Subcutaneous abdominal adipose tissue (tissue), 5 donors: ENCODE measurements around the gene SGF29.

ENCODE experiments used
- H3K27ac ChIP-seq: one replicate; pipeline ENCODE4 v1.7.0; 2013; ENCODE audit warnings: low read depth, mild to moderate bottlenecking, inconsistent platforms, low read length, moderate library complexity
- H3K27me3 ChIP-seq, 5 donors: one replicate each; pipeline ENCODE4 v1.7.0; 2013; ENCODE audit warnings: low read length in 5 of 5, inconsistent platforms in 1 of 5; ENCODE audit not compliant: control insufficient read depth in 5 of 5, insufficient read depth in 4 of 5
- H3K36me3 ChIP-seq, 5 donors: one replicate each; pipeline ENCODE4 v1.7.0; 2013; ENCODE audit warnings: low read length in 5 of 5; ENCODE audit not compliant: control insufficient read depth in 5 of 5, insufficient read depth in 5 of 5
- H3K4me1 ChIP-seq, 5 donors: one replicate each; pipeline ENCODE4 v1.7.0; 2013; ENCODE audit warnings: low read length in 5 of 5, mild to moderate bottlenecking in 3 of 5, moderate library complexity in 1 of 5; ENCODE audit not compliant: control insufficient read depth in 5 of 5, insufficient read depth in 5 of 5
- H3K4me3 ChIP-seq, 5 donors: one replicate each; pipeline ENCODE4 v1.7.0; 2013; ENCODE audit warnings: low read length in 5 of 5, low read depth in 1 of 5
- H3K9ac ChIP-seq, 5 donors: one replicate each; pipeline ENCODE4 v1.7.0; 2013; ENCODE audit warnings: low read length in 5 of 5, mild to moderate bottlenecking in 4 of 5, moderate library complexity in 3 of 5
- H3K9me3 ChIP-seq, 5 donors: one replicate each; pipeline ENCODE4 v1.7.0; 2013; ENCODE audit warnings: low read length in 5 of 5; ENCODE audit not compliant: control insufficient read depth in 5 of 5
- donor health status: healthy.
- donor health status: healthy.
- donor health status: healthy.
- donor health status: healthy.
- donor health status: healthy.

Gene SGF29

GRCh38 chr16:28532940-28533647 is 20.6 kb upstream of the SGF29 start:
- H3K27ac ChIP-seq = peak overlapping the region; percentile 79
- peaks cover 0 to 4% (median 3%) of the 10 kb centered on the region in 5 donors for H3K36me3 ChIP-seq
- no peaks in the 10 kb centered on the region for H3K9me3 ChIP-seq
- H3K9ac ChIP-seq = peak overlapping the region in 3 of 5 donors; percentile 0 to 76 (median 17)
- no peak overlapping the region for H3K4me3 ChIP-seq
- peaks cover 3 to 63% (median 54%) of the 10 kb centered on the region in 5 donors for H3K4me1 ChIP-seq
- H3K27me3 ChIP-seq = no peaks in the 10 kb centered on the region

DNA sequence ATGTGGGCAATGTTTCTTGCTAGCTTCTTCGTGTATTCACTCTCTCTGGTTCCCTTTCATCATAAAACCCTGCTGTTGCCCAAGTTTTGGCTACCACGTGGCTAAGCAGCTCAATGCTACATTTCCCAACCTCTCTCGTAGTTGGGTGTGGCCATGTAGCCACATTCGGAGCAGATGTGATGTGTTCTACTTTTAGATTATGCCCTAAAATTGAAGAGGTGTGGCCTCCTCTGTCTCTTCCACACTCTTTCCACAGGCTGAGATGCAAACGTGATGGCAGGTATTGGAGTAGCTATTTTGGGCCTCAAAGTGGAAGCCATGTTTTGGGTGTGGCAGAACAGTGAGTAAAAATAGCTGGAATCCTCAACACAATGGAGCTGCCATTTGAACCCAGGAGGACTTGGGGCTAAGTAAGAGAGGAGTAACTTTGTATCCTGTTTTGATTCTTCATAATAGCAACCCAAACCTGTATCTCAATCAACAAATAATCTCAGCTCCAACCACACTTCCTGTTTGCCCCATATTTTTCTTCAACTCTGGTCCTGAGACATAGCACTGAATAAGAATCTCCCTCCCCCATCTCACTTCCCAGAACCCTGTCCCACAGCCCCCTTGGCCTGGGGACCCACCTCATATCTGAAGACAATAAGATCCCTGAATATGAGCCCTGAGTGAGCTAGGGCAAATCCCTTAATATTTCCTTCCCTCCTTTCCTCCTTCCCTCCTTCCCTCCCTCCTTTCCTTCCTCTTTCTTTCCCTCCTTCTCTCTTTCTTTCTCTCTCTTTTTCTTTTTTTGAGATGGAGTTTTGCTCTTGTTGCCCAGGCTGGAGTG is 19.0 kb upstream of the SGF29 start:
- no peaks in the 10 kb centered on the region for H3K27me3 ChIP-seq
- H3K36me3 ChIP-seq = peaks cover 0 to 4% (median 3%) of the 10 kb centered on the region in 5 donors
- no peak overlapping the region for H3K9ac ChIP-seq
- no peaks in the 10 kb centered on the region for H3K9me3 ChIP-seq
- peaks cover 8 to 79% (median 63%) of the 10 kb centered on the region in 5 donors for H3K4me1 ChIP-seq
- H3K27ac ChIP-seq = peak overlapping the region; percentile 79
- peak overlapping the region in 1 of 5 donors; percentile 30 for H3K4me3 ChIP-seq

GRCh38 chr16:28537076-28537475 is 16.6 kb upstream of the SGF29 start:
- H3K9ac ChIP-seq = peak overlapping the region in 4 of 5 donors; percentile 64 to 93 (median 88)
- peak overlapping the region; percentile 75 to 96 (median 87) for H3K4me3 ChIP-seq
- H3K36me3 ChIP-seq = peaks cover 0 to 4% (median 3%) of the 10 kb centered on the region in 5 donors
- peaks cover 8 to 69% (median 57%) of the 10 kb centered on the region in 5 donors for H3K4me1 ChIP-seq
- no peaks in the 10 kb centered on the region for H3K9me3 ChIP-seq
- no peaks in the 10 kb centered on the region for H3K27me3 ChIP-seq
- peak overlapping the region; percentile 98 for H3K27ac ChIP-seq

DNA sequence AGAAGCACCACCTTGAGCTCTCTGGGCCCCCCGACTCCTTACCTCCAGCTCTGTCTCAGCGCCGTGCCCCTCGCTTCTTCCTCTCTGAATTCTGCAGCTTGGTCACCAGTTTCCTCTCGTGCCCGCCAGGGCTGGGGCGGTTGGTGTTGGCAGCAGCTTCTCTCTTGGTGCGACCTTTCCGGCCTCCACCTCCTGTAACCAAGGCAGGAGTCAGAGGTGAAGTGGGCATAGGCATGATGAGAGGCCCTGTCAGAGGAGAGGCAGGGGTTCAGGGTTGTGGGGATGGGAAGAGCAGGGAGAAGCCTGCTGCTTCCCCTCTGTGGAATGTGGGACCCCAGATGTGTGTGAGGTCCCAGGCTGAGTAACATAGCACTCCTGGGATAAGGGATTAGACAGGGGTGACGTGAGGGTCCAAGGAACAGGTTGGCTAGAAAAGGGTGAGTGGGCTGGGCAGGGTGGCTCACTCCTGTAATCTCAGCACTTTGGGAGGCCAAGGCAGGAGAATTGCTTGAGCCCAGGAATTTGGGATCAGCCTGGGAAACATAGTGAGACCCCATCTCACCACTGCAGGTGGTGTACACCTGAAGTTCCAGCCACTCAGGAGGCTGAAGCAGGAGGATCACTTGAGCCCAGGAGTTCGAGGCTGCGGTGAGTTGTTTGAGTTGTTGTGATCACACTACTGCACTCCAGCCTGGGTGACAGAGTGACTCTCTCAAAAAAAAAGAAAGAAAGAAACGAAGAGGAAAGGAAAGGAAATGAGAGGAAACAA is 15.6 kb upstream of the SGF29 start:
- no peaks in the 10 kb centered on the region for H3K27me3 ChIP-seq
- peak overlapping the region; percentile 98 for H3K27ac ChIP-seq
- H3K9ac ChIP-seq = peak overlapping the region; percentile 83 to 97 (median 92)
- H3K4me1 ChIP-seq = peaks cover 8 to 67% (median 47%) of the 10 kb centered on the region in 5 donors
- peaks cover 0 to 4% (median 3%) of the 10 kb centered on the region in 5 donors for H3K36me3 ChIP-seq
- peak overlapping the region; percentile 75 to 96 (median 87) for H3K4me3 ChIP-seq
- H3K9me3 ChIP-seq = no peaks in the 10 kb centered on the region

DNA sequence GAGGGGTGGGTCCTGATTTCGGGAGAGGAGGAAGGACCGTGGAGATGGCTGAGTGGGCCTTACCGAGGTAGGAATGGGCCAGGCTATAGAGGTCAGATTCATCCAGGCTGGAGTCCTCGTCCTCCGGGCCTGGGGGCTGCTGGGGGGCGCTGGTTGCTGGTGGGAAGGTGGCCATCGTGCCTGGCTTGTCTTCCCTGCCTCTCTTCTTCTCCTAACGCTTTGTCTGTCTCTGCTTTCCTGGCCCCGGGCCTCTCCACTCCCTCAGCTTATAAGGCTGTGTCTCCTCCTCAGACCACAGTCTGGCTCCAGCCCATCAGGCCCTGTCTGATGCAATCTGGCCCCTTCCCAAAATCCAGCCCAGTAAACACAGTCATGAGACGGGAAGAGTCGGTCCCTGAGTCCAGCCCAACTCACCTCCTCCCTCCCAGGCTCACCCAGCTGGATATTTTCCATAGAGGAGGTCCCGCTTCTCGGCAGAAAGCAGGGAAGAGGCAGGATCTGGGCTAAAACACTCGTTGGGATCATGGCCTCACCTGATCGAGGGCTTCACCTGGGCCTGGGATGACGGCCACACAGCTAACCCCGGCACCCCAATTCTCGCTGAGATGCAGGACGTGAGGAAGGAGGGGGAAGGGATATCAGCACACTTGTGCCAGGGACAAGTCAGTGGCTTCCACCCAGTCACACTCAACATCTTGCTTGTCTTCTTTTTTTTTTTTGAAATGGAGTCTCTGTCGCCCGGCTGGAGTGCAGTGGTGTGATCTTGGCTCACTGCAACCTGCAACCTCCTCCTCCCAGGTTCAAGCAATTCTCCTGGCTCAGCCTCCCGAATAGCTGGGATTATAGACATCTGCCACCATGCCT is 14.8 kb upstream of the SGF29 start, which contains the start of gene NUPR1:
Gene NUPR1 (minus strand): TSS at position 242 of the 864 bp plus-strand sequence. CDS start 67 bp downstream, at position 175.
- peak within 1 kb of the TSS; percentile 75 to 96 (median 87) for H3K4me3 ChIP-seq
- peak within 1 kb of the TSS; percentile 83 to 97 (median 92) for H3K9ac ChIP-seq
- no peaks in the 10 kb centered on the region for H3K27me3 ChIP-seq
- peaks cover 0 to 4% (median 3%) of the 10 kb centered on the region in 5 donors for H3K36me3 ChIP-seq
- H3K4me1 ChIP-seq = peaks cover 8 to 60% (median 42%) of the 10 kb centered on the region in 5 donors
- H3K9me3 ChIP-seq = no peaks in the 10 kb centered on the region
- peak within 1 kb of the TSS; percentile 98 for H3K27ac ChIP-seq

GRCh38 chr16:28540346-28540745 is 13.4 kb upstream of the SGF29 start:
- Histone ChIP-seq H3K9me3 (no peaks in the 10 kb centered on the region), H3K27ac (no peak overlapping the region), H3K4me1 (peaks cover 8 to 47% (median 34%) of the 10 kb centered on the region in 5 donors), H3K4me3 (no peak overlapping the region), H3K36me3 (peaks cover 0 to 4% (median 3%) of the 10 kb centered on the region in 5 donors), H3K9ac (peak overlapping the region in 1 of 5 donors; percentile 45), H3K27me3 (no peaks in the 10 kb centered on the region)

- no peaks in the 10 kb centered on the region for H3K27me3 ChIP-seq
- H3K4me1 ChIP-seq = peaks cover 5 to 29% (median 17%) of the 10 kb centered on the region in 5 donors
- no peak overlapping the region for H3K9ac ChIP-seq
- H3K36me3 ChIP-seq = no peaks in the 10 kb centered on the region
- H3K9me3 ChIP-seq = no peaks in the 10 kb centered on the region
- H3K27ac ChIP-seq = no peak overlapping the region
- H3K4me3 ChIP-seq = no peak overlapping the region
These were observed 11.1 kb upstream of the SGF29 start for GRCh38 chr16:28542646-28543045.

DNA sequence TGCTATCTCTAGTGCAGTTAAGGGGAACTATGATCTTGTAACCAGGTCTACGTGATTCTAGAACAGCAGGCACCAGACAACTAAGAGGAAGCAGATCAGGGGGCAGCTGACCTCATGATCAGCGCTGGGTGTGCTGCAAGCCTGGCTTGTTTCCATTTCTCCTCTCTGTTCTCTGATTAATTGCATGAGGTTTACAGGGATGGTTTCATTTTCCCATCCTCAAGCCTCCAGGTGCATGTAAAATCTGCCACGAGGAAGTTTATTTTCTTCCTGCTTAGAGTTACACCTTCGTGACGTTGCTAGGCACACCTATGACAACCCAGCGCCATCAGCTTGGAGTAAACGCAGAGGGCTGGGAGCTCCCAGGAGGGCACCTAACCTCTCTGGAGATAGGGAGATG is 10.6 kb upstream of the SGF29 start:
- Histone ChIP-seq H3K27me3 (no peaks in the 10 kb centered on the region), H3K4me3 (peak overlapping the region in 1 of 5 donors; percentile 14), H3K36me3 (no peaks in the 10 kb centered on the region), H3K4me1 (peaks cover 5 to 25% (median 13%) of the 10 kb centered on the region in 5 donors), H3K27ac (no peak overlapping the region), H3K9me3 (no peaks in the 10 kb centered on the region), H3K9ac (no peak overlapping the region)

GRCh38 chr16:28544998-28545397 is 8.7 kb upstream of the SGF29 start:
- Histone ChIP-seq H3K4me3 (no peak overlapping the region), H3K27ac (no peak overlapping the region), H3K9ac (no peak overlapping the region), H3K4me1 (peaks cover 0 to 9% (median 3%) of the 10 kb centered on the region in 5 donors), H3K27me3 (no peaks in the 10 kb centered on the region), H3K9me3 (no peaks in the 10 kb centered on the region), H3K36me3 (no peaks in the 10 kb centered on the region)
